Measurements from ENCODE around the gene AMHR2.
"Not testable (repeated sequence)": the region's sequence is repeated elsewhere in the genome, so short reads cannot be mapped to it uniquely, and the experiment has no call there.

AMHR2 gene

GRCh38 chr12:53423597-53423996, at the start of gene AMHR2:
TSS of gene AMHR2 (plus strand) at chr12:53423855. CDS start at chr12:53423935, 80 bp downstream.
- DNase-seq: no peak

- not testable (repeated sequence) for DNase-seq
These were observed 49.4 kb upstream of the AMHR2 start for GRCh38 chr12:53374277-53374676.

- no peak for DNase-seq
These were observed 46.9 kb upstream of the AMHR2 start for GRCh38 chr12:53376747-53377146.

- no peak for DNase-seq
These were observed 45.4 kb upstream of the AMHR2 start for GRCh38 chr12:53378222-53378621.

GRCh38 chr12:53378724-53379388, 44.8 kb upstream of the AMHR2 start:
- DNase-seq: no peak

- peak; percentile 99 for DNase-seq
These were observed 44.1 kb upstream of the AMHR2 start for GRCh38 chr12:53379389-53380103.

GRCh38 chr12:53380104-53380793, 43.4 kb upstream of the AMHR2 start, which contains the start of gene SP1:
TSS of gene SP1 (plus strand) at chr12:53380176. CDS start at chr12:53380292, 116 bp downstream.
- DNase-seq: peak; percentile 88

GRCh38 chr12:53380794-53381730, 42.6 kb upstream of the AMHR2 start:
- no peak for DNase-seq

- peak; percentile 33 for DNase-seq
These were observed 41.7 kb upstream of the AMHR2 start for GRCh38 chr12:53381731-53382630.

- no peak for DNase-seq
These were observed 40.4 kb upstream of the AMHR2 start for GRCh38 chr12:53383258-53383657.

- DNase-seq: not testable (repeated sequence)
These were observed 37.3 kb upstream of the AMHR2 start for GRCh38 chr12:53386381-53386780.

- DNase-seq: no peak
These were observed 34.7 kb upstream of the AMHR2 start for GRCh38 chr12:53388932-53389331.

GRCh38 chr12:53389702-53390101, 34.0 kb upstream of the AMHR2 start:
- DNase-seq: no peak

GRCh38 chr12:53391724-53392123, 31.9 kb upstream of the AMHR2 start:
- DNase-seq: no peak

- no peak for DNase-seq
These were observed 23.8 kb upstream of the AMHR2 start for GRCh38 chr12:53399896-53400295.

GRCh38 chr12:53402351-53402750, 21.3 kb upstream of the AMHR2 start:
- not testable (repeated sequence) for DNase-seq

- DNase-seq: no peak
These were observed 20.8 kb upstream of the AMHR2 start for GRCh38 chr12:53402871-53403270.

- DNase-seq: no peak
These were observed 12.7 kb upstream of the AMHR2 start for GRCh38 chr12:53410951-53411350.

- no peak for DNase-seq
These were observed 10.0 kb upstream of the AMHR2 start for GRCh38 chr12:53413485-53414204.

GRCh38 chr12:53414756-53415417, 8.8 kb upstream of the AMHR2 start:
- DNase-seq: no peak
